ENCODE measurements around the gene ULK3. TPM values are rescaled to one million over a fixed set of nuclear protein-coding genes. Genes with fewer than 3 reads are reported as not detected.

Gene ULK3
- total and polyA plus RNA-seq, 10 of the 15 experiments (the other 5 are each of a cell fraction or from before 2014, with no cell fraction given), result 0.64 to 38.8 (median 27.1) TPM

DNA sequence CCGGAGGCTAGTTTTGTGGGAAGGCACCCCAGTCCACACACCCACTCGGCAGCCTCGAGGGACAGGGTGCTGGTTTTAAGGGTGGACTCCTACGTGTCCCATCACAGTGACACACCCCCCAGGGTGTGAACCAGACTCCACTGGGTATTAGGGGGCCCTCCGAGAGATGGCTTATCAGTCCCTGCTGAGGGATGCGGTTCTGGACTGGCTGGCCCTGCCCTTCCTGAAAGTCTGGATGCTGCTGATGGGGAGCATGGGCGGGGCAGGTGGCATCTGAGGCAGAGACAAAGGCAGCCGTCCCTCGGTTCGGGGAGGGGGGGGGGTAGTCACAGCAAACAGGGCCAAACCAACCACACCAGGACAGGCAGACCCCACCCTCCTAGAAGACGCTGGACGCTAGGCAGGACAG, 939 bp upstream of the ULK3 start:
- no peak for DNase-seq (ENCODE audit: low read depth, low spot score)
- ChIA-PET RAD21 (ENCODE audit: unreplicated experiment) (interaction anchor here (1.1 to 3.1 kb wide), 6 partner anchors 15 to 73 kb away, joined by 7 to 13 read pairs (median 10); partner anchors contain the start of gene FAM219B), POLR2A (interaction anchor here (1.0 to 1.5 kb wide), 5 partner anchors 13 to 58 kb away, joined by 3 to 8 read pairs (median 4); no protein-coding TSS in a partner anchor), SMC1A (ENCODE audit: uncharacterized antibody, unreplicated experiment) (interaction anchor here (0.5 to 6.1 kb wide), 5 partner anchors 26 to 73 kb away, joined by 4 to 43 read pairs (median 6); no protein-coding TSS in a partner anchor), CTCF (interaction anchor here (1.0 to 6.2 kb wide), 9 partner anchors 8 to 75 kb away, joined by 3 to 59 read pairs (median 4); no protein-coding TSS in a partner anchor)
- Histone ChIP-seq H2AFZ (ENCODE audit: control insufficient read depth, low read depth, low read length) (no peak overlapping the region), H3K4me3 (peak overlapping the region; percentile 62; the same call in 1 of the 2 replicates), H3K27ac (ENCODE audit: control insufficient read depth, insufficient read depth) (no peak overlapping the region), H3K9me3 (replicated peaks; ENCODE audit: control insufficient read depth, insufficient read depth, low read length) (no peaks in the 10 kb centered on the region), H3K9ac (ENCODE audit: control insufficient read depth, insufficient read depth, low read length) (peak overlapping the region; percentile 73), H3K27me3 (replicated peaks in 1 of 2; ENCODE audit: control insufficient read depth in 2 of 2, insufficient read depth in 2 of 2, low read length in 1 of 2) (no peaks in the 10 kb centered on the region), H3K36me3 (ENCODE audit: control insufficient read depth in 2 of 2, insufficient read depth in 2 of 2, low read length in 1 of 2) (peaks cover 16 to 23% of the 10 kb centered on the region in 2 experiments; a peak in 3 of 4 replicates), H3K4me1 (ENCODE audit: control insufficient read depth, insufficient read depth, low read length) (peaks cover 13% of the 10 kb centered on the region), H3K79me2 (ENCODE audit: control insufficient read depth, insufficient read depth, low read length) (peaks cover 3% of the 10 kb centered on the region; the same call in 1 of the 2 replicates), H4K20me1 (ENCODE audit: control insufficient read depth, insufficient read depth) (no peaks in the 10 kb centered on the region), H3K4me2 (ENCODE audit: control insufficient read depth, insufficient read depth) (peak overlapping the region; percentile 93)
- intact Hi-C loops (cut with micrococcal nuclease; ENCODE audit: unreplicated experiment) (loop anchor here (2.0 to 5.0 kb wide), 4 partner anchors 27 to 73 kb away; no protein-coding TSS in a partner anchor), in situ Hi-C loops (cut with MboI) (no loop called here)
- no peak for FAIRE-seq
- WGBS (ENCODE audit: insufficient coverage, insufficient replicate concordance, low lambda C conversion rate, missing lambda C conversion rate), result 54% methylated on average over 12 of the region's 12 CpGs
- TF ChIP-seq CEBPB (IDR thresholded peaks at IDR 0.05; ENCODE audit: borderline replicate concordance in 1 of 2, low read depth in 2 of 2, low read length in 2 of 2), result no peak
- no peak for TF ChIP-seq WRNIP1 (IDR thresholded peaks at IDR 0.05; ENCODE audit: borderline replicate concordance, low read depth, low read length)
- TF ChIP-seq BACH1 (IDR thresholded peaks at IDR 0.05; ENCODE audit: borderline replicate concordance), result no peak
- TF ChIP-seq, protein P1, sequence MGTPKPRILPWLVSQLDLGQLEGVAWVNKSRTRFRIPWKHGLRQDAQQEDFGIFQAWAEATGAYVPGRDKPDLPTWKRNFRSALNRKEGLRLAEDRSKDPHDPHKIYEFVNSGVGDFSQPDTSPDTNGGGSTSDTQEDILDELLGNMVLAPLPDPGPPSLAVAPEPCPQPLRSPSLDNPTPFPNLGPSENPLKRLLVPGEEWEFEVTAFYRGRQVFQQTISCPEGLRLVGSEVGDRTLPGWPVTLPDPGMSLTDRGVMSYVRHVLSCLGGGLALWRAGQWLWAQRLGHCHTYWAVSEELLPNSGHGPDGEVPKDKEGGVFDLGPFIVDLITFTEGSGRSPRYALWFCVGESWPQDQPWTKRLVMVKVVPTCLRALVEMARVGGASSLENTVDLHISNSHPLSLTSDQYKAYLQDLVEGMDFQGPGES (IDR thresholded peaks at IDR 0.05), result no peak
- TF ChIP-seq, protein P2, sequence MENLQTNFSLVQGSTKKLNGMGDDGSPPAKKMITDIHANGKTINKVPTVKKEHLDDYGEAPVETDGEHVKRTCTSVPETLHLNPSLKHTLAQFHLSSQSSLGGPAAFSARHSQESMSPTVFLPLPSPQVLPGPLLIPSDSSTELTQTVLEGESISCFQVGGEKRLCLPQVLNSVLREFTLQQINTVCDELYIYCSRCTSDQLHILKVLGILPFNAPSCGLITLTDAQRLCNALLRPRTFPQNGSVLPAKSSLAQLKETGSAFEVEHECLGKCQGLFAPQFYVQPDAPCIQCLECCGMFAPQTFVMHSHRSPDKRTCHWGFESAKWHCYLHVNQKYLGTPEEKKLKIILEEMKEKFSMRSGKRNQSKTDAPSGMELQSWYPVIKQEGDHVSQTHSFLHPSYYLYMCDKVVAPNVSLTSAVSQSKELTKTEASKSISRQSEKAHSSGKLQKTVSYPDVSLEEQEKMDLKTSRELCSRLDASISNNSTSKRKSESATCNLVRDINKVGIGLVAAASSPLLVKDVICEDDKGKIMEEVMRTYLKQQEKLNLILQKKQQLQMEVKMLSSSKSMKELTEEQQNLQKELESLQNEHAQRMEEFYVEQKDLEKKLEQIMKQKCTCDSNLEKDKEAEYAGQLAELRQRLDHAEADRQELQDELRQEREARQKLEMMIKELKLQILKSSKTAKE (IDR thresholded peaks at IDR 0.05; ENCODE audit: low read depth, poor library complexity, severe bottlenecking), result no peak
- TF ChIP-seq NRF1 (conservative IDR thresholded peaks at IDR 0.05; ENCODE audit: low read depth, low read length), result no peak
- no peak for TF ChIP-seq HDGF (IDR thresholded peaks at IDR 0.05)
- TF ChIP-seq SMC3 (IDR thresholded peaks at IDR 0.05; ENCODE audit: borderline replicate concordance, low read length), result no peak
- TF ChIP-seq, protein P3, sequence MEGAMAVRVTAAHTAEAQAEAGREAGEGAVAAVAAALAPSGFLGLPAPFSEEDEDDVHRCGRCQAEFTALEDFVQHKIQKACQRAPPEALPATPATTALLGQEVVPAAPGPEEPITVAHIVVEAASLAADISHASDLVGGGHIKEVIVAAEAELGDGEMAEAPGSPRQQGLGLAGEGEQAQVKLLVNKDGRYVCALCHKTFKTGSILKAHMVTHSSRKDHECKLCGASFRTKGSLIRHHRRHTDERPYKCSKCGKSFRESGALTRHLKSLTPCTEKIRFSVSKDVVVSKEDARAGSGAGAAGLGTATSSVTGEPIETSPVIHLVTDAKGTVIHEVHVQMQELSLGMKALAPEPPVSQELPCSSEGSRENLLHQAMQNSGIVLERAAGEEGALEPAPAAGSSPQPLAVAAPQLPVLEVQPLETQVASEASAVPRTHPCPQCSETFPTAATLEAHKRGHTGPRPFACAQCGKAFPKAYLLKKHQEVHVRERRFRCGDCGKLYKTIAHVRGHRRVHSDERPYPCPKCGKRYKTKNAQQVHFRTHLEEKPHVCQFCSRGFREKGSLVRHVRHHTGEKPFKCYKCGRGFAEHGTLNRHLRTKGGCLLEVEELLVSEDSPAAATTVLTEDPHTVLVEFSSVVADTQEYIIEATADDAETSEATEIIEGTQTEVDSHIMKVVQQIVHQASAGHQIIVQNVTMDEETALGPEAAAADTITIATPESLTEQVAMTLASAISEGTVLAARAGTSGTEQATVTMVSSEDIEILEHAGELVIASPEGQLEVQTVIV (IDR thresholded peaks at IDR 0.05; ENCODE audit: borderline replicate concordance, partially characterized antibody), result no peak
- BruUV-seq (replicated peaks), result no TSS peak
- ATAC-seq, result no peak

All from GM12878 (cell line).